CD4-positive, alpha-beta T cell (primary cell): ENCODE data around the gene CAVIN1. TPM values are rescaled to one million over a fixed set of nuclear protein-coding genes. Genes with fewer than 3 reads are reported as not detected.

Experiments
- ATAC-seq: fragments of 200-7000 bp; cut with Tn5 transposase; one replicate; pipeline ENCODE4 v1.10.0; 2022; ENCODE audit warnings: mild to moderate bottlenecking; ENCODE audit not compliant: poor library complexity
- CTCF ChIA-PET: fragments of 350-600 bp; sonication (Branson Sonifier 250); formaldehyde crosslinking; loops from one replicate; lab custom pipeline; 2021; ENCODE audit warnings: antibody characterized with exemption, inconsistent platforms; lab: Charles Lee
- POLR2A ChIA-PET: fragments of 350-600 bp; sonication (Branson Sonifier 250); formaldehyde crosslinking; loops from one replicate; lab custom pipeline; 2021; ENCODE audit warnings: antibody characterized with exemption, inconsistent platforms; lab: Charles Lee
- DNase-seq, 14 experiments: peaks; one replicate each; pipeline ENCODE4 v3.0.0-alpha.2; 2013 to 2020; ENCODE audit warnings: mixed read lengths in 2 of 14
- H3K27ac ChIP-seq, 2 donors: one replicate each; pipeline versions ENCODE4 v1.5.1 to v1.7.0; 2013; ENCODE audit warnings: low read length in 2 of 2, low read depth in 1 of 2, mild to moderate bottlenecking in 1 of 2
- H3K27me3 ChIP-seq, 2 experiments: 1 replicate in 1 of 2; 2 replicates in 1 of 2; pipeline versions ENCODE4 v1.6.1 to v1.7.0; 2013; ENCODE audit warnings: low read length in 2 of 2, control low read depth in 1 of 2, mild to moderate bottlenecking in 1 of 2, moderate library complexity in 1 of 2; ENCODE audit not compliant: insufficient read depth in 2 of 2, control insufficient read depth in 1 of 2
- H3K36me3 ChIP-seq: one replicate; pipeline ENCODE4 v1.6.1; 2013; ENCODE audit warnings: low read length, control low read depth; ENCODE audit not compliant: insufficient read depth
- H3K4me1 ChIP-seq: one replicate; pipeline ENCODE4 v1.6.1; 2013; ENCODE audit warnings: low read length, control low read depth; ENCODE audit not compliant: insufficient read depth
- H3K4me3 ChIP-seq: one replicate; pipeline ENCODE4 v1.5.1; 2013; ENCODE audit warnings: mild to moderate bottlenecking, low read length, moderate library complexity
- H3K9me3 ChIP-seq, 2 experiments: 1 replicate in 1 of 2; 2 replicates in 1 of 2; pipeline versions ENCODE4 v1.6.1 to v1.7.0; 2013; ENCODE audit warnings: low read length in 2 of 2, mild to moderate bottlenecking in 2 of 2, control low read depth in 1 of 2, moderate library complexity in 1 of 2; ENCODE audit not compliant: control insufficient read depth in 1 of 2, insufficient read depth in 1 of 2
- H3K27ac Mint-ChIP-seq: one replicate; pipeline ENCODE4 v1.8.0; 2020; ENCODE audit warnings: mixed read lengths
- H3K27me3 Mint-ChIP-seq: one replicate; pipeline ENCODE4 v1.8.0; 2021; ENCODE audit warnings: mixed read lengths
- H3K36me3 Mint-ChIP-seq: one replicate; pipeline ENCODE4 v1.8.0; 2021; ENCODE audit warnings: low read depth, mixed read lengths
- H3K4me1 Mint-ChIP-seq: one replicate; pipeline ENCODE4 v1.8.0; 2021; ENCODE audit warnings: low read depth, mixed read lengths
- H3K4me3 Mint-ChIP-seq: one replicate; pipeline ENCODE4 v1.8.0; 2020; ENCODE audit warnings: mild to moderate bottlenecking, mixed read lengths
- H3K9me3 Mint-ChIP-seq: one replicate; pipeline ENCODE4 v1.8.0; 2020; ENCODE audit warnings: mixed read lengths
- CTCF ChIP-seq: fragments of 200-600 bp; IDR thresholded peaks from one replicate; pipeline ENCODE4 v1.8.0; 2022; ENCODE audit warnings: antibody characterized with exemption, mild to moderate bottlenecking
- intact Hi-C, 2 experiments: fragments of 100-400 bp; cut with DNase I in 1 of 2; cut with micrococcal nuclease in 1 of 2; formaldehyde crosslinking; loops; one replicate each; pipeline versions ENCODE4 v1.15.1 to v1.9.0; 2023 to 2025; cut with DNase I, micrococcal nuclease
- total RNA-seq, 174 experiments: library from RNA in 2 of 174; stranded (reverse) in 2 of 174; gene quantifications; one replicate each; pipeline ENCODE4 v1.2.3 and lab custom pipeline; 2021 to 2026

Gene CAVIN1
- total RNA-seq, 2 experiments from 2014 or later, result 0.14 to 0.16 TPM

GRCh38 chr17:42407289-42407836 lies 15.7 kb downstream of the CAVIN1 start:
- POLR2A ChIA-PET, result interaction anchor here (0.6 to 3.8 kb wide), 8 partner anchors 15 to 201 kb away, joined by 3 to 44 read pairs (median 4); partner anchors contain the start of genes CAVIN1, STAT3 and STAT5A
- Histone ChIP-seq H3K9me3 (no peaks in the 10 kb centered on the region), H3K4me1 (peaks cover 13% of the 10 kb centered on the region), H3K27ac (no peak overlapping the region), H3K27me3 (no peaks in the 10 kb centered on the region), H3K4me3 (no peak overlapping the region), H3K36me3 (no peaks in the 10 kb centered on the region)
- ATAC-seq (peak; percentile 89), DNase-seq (peak; percentile 46 to 82 (median 56))
- intact Hi-C loops, result loop anchor here (1.0 to 5.0 kb wide), 4 partner anchors 18 to 185 kb away; no protein-coding TSS in a partner anchor
- H3K9me3 Mint-ChIP-seq, result no peaks in the 10 kb centered on the region
- CTCF ChIA-PET, result interaction anchor here (1.6 to 6.8 kb wide), 3 partner anchors 89 to 185 kb away, joined by 5 to 187 read pairs (median 16); no protein-coding TSS in a partner anchor
- H3K36me3 Mint-ChIP-seq, result no peaks in the 10 kb centered on the region
- TF ChIP-seq CTCF, result no peak
- peaks cover 11% of the 10 kb centered on the region for H3K4me1 Mint-ChIP-seq
- H3K4me3 Mint-ChIP-seq, result no peak overlapping the region
- H3K27me3 Mint-ChIP-seq, result no peaks in the 10 kb centered on the region
- H3K27ac Mint-ChIP-seq, result peak overlapping the region; percentile 3

DNA sequence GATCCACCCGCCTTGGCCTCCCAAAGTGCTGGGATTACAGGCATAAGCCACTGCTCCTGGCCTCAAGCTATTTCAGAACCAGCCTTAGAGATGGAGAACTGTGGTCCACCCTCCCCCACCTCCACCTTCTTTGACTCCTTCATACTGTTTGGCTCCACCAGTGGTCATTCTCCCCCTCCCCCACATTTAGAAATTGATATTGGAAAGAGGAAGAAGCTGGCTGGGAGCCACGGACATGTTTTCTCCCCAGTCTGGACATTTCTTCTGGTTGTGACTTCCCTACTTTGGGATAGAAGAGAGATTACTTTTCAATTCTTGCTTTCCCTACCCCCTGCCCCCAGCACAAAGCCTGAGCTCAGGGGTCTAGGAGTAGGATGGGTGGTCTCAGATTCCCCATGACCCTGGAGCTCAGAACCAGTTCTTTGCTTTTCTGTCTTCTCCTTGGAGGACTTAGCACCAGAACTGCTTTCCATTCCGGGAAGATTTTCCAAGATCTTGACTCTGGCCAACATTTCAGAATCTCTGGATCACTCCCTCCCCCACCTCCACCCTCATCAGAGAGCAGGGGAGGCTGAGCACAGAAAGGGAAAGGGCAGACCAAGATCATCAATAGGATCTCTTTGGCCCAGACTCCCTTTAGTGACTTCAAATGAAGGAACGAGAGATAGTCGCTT lies 16.3 kb downstream of the CAVIN1 start:
- H3K27me3 Mint-ChIP-seq, result no peaks in the 10 kb centered on the region
- H3K4me3 Mint-ChIP-seq, result no peak overlapping the region
- peaks cover 11% of the 10 kb centered on the region for H3K4me1 Mint-ChIP-seq
- H3K9me3 ChIP-seq, result no peaks in the 10 kb centered on the region
- no peaks in the 10 kb centered on the region for H3K36me3 ChIP-seq
- H3K4me3 ChIP-seq, result no peak overlapping the region
- H3K9me3 Mint-ChIP-seq, result no peaks in the 10 kb centered on the region
- ChIA-PET CTCF (interaction anchor here (0.7 to 6.8 kb wide), 17 partner anchors 17 to 227 kb away, joined by 3 to 187 read pairs (median 5); partner anchors contain the start of gene STAT3), POLR2A (interaction anchor here (0.6 to 3.8 kb wide), 12 partner anchors 16 to 202 kb away, joined by 3 to 44 read pairs (median 4); partner anchors contain the start of genes CAVIN1, STAT3 and STAT5A)
- intact Hi-C loops, result loop anchor here (1.0 to 5.0 kb wide), 6 partner anchors 17 to 184 kb away; no protein-coding TSS in a partner anchor
- H3K27me3 ChIP-seq, result no peaks in the 10 kb centered on the region
- TF ChIP-seq CTCF, result no peak
- DNase-seq (no peak), ATAC-seq (no peak)
- no peaks in the 10 kb centered on the region for H3K36me3 Mint-ChIP-seq
- H3K27ac ChIP-seq, result no peak overlapping the region
- no peak overlapping the region for H3K27ac Mint-ChIP-seq
- H3K4me1 ChIP-seq, result peaks cover 13% of the 10 kb centered on the region

- Histone ChIP-seq H3K27ac (no peak overlapping the region), H3K9me3 (no peaks in the 10 kb centered on the region), H3K27me3 (no peaks in the 10 kb centered on the region), H3K4me1 (peaks cover 13% of the 10 kb centered on the region), H3K4me3 (no peak overlapping the region), H3K36me3 (no peaks in the 10 kb centered on the region)
- Mint-ChIP-seq H3K4me1 (peaks cover 11% of the 10 kb centered on the region), H3K27ac (no peak overlapping the region), H3K9me3 (no peaks in the 10 kb centered on the region), H3K36me3 (no peaks in the 10 kb centered on the region), H3K4me3 (no peak overlapping the region), H3K27me3 (no peaks in the 10 kb centered on the region)
- peak; percentile 70 to 90 (median 82) for DNase-seq
- intact Hi-C loops, result loop anchor here (1.0 to 5.0 kb wide), 5 partner anchors 69 to 184 kb away; no protein-coding TSS in a partner anchor
- TF ChIP-seq CTCF, result peak; percentile 76
- ChIA-PET CTCF (interaction anchor here (0.6 to 6.8 kb wide), 25 partner anchors 10 to 226 kb away, joined by 3 to 187 read pairs (median 5); partner anchors contain the start of genes KCNH4 and STAT3), POLR2A (interaction anchor here (0.6 to 3.8 kb wide), 10 partner anchors 9 to 184 kb away, joined by 3 to 44 read pairs (median 5); partner anchors contain the start of genes CAVIN1, STAT3 and STAT5A)
- peak; percentile 88 for ATAC-seq
Observed at GRCh38 chr17:42405963-42406495, 17.0 kb downstream of the CAVIN1 start.
